ENCODE measurements around the gene WDR31. TPM values are rescaled to one million over a fixed set of nuclear protein-coding genes. Genes with fewer than 3 reads are reported as not detected.

The WDR31 gene
- polyA plus RNA-seq, 1 donor (not counting 4 experiments of a cell fraction or from before 2014, with no cell fraction given): 0.94 TPM

DNA sequence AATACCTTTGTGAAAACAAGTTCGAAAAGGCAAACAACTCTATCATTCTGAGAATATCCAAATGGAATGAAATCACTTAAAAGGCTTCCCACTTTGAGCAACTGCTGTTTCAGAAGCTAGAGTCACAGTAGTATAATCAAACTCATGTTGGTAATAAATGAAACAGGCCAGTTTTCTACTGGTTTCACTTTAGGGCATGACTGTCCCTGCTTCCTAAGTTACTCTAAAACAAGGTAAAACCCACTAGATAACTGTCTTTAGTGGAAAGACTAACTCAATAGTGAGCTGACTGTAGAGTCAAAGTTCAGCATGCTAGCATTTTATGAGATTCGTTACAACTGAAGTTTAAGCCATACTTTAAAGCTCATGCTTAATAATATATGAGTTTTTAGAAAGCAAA lies 70.7 kb downstream of the WDR31 start:
- no peaks in the 10 kb centered on the region for H3K9me3 ChIP-seq (ENCODE audit: control insufficient read depth, low read depth, low read length)
- H3K79me2 ChIP-seq (ENCODE audit: control insufficient read depth, insufficient read depth, low read length): peaks cover 2% of the 10 kb centered on the region
- H3K9me1 ChIP-seq (ENCODE audit: control insufficient read depth, extremely low read depth, insufficient read depth, low read length): no peaks in the 10 kb centered on the region
- H2AFZ ChIP-seq (ENCODE audit: control insufficient read depth, low read length): no peak overlapping the region
- DNase-seq (ENCODE audit: low read depth, low spot score) (no peak), FAIRE-seq (no peak)
- H3K27me3 ChIP-seq (ENCODE audit: control insufficient read depth, extremely low read depth, insufficient read depth, low read length): no peaks in the 10 kb centered on the region
- H3K4me2 ChIP-seq (ENCODE audit: control insufficient read depth, extremely low read depth, insufficient read depth, low read depth, low read length): no peak overlapping the region
- H3K4me1 ChIP-seq (ENCODE audit: control insufficient read depth, extremely low read depth, insufficient read depth, low read length): no peaks in the 10 kb centered on the region
- no peak overlapping the region for H3K27ac ChIP-seq (ENCODE audit: control insufficient read depth, insufficient read depth, low read length)
- no peaks in the 10 kb centered on the region for H4K20me1 ChIP-seq (ENCODE audit: control insufficient read depth, extremely low read depth, insufficient read depth, low read length)
- peaks cover 15 to 28% of the 10 kb centered on the region in 2 experiments for H3K36me3 ChIP-seq (ENCODE audit: control insufficient read depth in 2 of 2, extremely low read depth in 1 of 2, insufficient read depth in 2 of 2, low read length in 2 of 2)
- no peak overlapping the region for H3K9ac ChIP-seq (ENCODE audit: control insufficient read depth, extremely low read depth, insufficient read depth, low read length)
- dilution Hi-C loops (cut with MboI; ENCODE audit: extremely low pct_ligation_motif_present, low sequenced_read_pairs): no loop called here
- no peak for TF ChIP-seq EZH2 (IDR thresholded peaks at IDR 0.05; ENCODE audit: low read length)
- TF ChIP-seq, protein P1, sequence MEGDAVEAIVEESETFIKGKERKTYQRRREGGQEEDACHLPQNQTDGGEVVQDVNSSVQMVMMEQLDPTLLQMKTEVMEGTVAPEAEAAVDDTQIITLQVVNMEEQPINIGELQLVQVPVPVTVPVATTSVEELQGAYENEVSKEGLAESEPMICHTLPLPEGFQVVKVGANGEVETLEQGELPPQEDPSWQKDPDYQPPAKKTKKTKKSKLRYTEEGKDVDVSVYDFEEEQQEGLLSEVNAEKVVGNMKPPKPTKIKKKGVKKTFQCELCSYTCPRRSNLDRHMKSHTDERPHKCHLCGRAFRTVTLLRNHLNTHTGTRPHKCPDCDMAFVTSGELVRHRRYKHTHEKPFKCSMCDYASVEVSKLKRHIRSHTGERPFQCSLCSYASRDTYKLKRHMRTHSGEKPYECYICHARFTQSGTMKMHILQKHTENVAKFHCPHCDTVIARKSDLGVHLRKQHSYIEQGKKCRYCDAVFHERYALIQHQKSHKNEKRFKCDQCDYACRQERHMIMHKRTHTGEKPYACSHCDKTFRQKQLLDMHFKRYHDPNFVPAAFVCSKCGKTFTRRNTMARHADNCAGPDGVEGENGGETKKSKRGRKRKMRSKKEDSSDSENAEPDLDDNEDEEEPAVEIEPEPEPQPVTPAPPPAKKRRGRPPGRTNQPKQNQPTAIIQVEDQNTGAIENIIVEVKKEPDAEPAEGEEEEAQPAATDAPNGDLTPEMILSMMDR (optimal IDR thresholded peaks at IDR 0.05 in 1 of 3, IDR thresholded peaks at IDR 0.05 in 1 of 3, conservative IDR thresholded peaks at IDR 0.05 in 1 of 3; ENCODE audit: extremely low read depth in 1 of 3, insufficient read depth in 2 of 3, low read length in 3 of 3): no peak
- H3K4me3 ChIP-seq (ENCODE audit: control insufficient read depth in 2 of 3, extremely low read depth in 1 of 3, insufficient read depth in 2 of 3, low read depth in 1 of 3, low read length in 3 of 3): no peak overlapping the region

DNA sequence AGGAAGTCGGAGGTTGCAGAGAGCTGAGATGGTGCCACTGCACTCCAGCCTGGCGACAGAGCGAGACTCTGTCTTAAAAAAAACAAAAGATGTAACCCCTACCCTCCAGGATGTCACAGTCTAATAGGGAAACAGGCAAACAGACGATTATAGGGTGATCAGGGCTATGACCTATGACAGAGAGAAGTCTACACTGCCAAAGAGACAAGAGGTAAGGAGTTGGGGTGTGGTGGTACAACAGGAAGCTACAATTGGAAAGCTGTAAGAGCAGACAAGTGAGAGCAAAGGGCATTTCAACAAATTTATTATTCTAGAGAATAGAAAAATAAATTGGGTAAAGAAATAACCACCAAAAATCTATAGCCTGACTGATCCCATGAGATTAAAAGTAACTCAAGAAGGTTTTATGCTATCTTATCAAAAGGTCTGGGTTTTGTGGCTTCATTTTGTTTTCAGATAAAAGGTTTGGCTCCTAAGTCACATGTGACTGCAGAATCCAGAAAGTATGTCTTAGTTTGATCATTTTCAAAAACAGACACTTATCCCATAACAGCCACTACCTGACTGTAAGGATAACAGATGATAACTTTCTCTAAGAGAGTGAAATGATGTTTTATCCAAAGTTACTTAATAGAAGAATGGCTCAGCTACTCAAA lies 72.0 kb downstream of the WDR31 start:
- no peak overlapping the region for H3K9ac ChIP-seq (ENCODE audit: control insufficient read depth, extremely low read depth, insufficient read depth, low read length)
- peaks cover 14 to 24% of the 10 kb centered on the region in 2 experiments for H3K36me3 ChIP-seq (ENCODE audit: control insufficient read depth in 2 of 2, extremely low read depth in 1 of 2, insufficient read depth in 2 of 2, low read length in 2 of 2)
- H3K4me1 ChIP-seq (ENCODE audit: control insufficient read depth, extremely low read depth, insufficient read depth, low read length): no peaks in the 10 kb centered on the region
- no peak overlapping the region for H3K4me3 ChIP-seq (ENCODE audit: control insufficient read depth in 2 of 3, extremely low read depth in 1 of 3, insufficient read depth in 2 of 3, low read depth in 1 of 3, low read length in 3 of 3)
- H4K20me1 ChIP-seq (ENCODE audit: control insufficient read depth, extremely low read depth, insufficient read depth, low read length): no peaks in the 10 kb centered on the region
- no peaks in the 10 kb centered on the region for H3K79me2 ChIP-seq (ENCODE audit: control insufficient read depth, insufficient read depth, low read length)
- no peaks in the 10 kb centered on the region for H3K9me3 ChIP-seq (ENCODE audit: control insufficient read depth, low read depth, low read length)
- H3K27me3 ChIP-seq (ENCODE audit: control insufficient read depth, extremely low read depth, insufficient read depth, low read length): no peaks in the 10 kb centered on the region
- dilution Hi-C loops (cut with MboI; ENCODE audit: extremely low pct_ligation_motif_present, low sequenced_read_pairs): no loop called here
- H3K9me1 ChIP-seq (ENCODE audit: control insufficient read depth, extremely low read depth, insufficient read depth, low read length): no peaks in the 10 kb centered on the region
- FAIRE-seq: no peak
- TF ChIP-seq, protein P1 (optimal IDR thresholded peaks at IDR 0.05 in 1 of 3, IDR thresholded peaks at IDR 0.05 in 1 of 3, conservative IDR thresholded peaks at IDR 0.05 in 1 of 3; ENCODE audit: extremely low read depth in 1 of 3, insufficient read depth in 2 of 3, low read length in 3 of 3): no peak
- no peak for TF ChIP-seq EZH2 (IDR thresholded peaks at IDR 0.05; ENCODE audit: low read length)
- no peak overlapping the region for H3K27ac ChIP-seq (ENCODE audit: control insufficient read depth, insufficient read depth, low read length)
- no peak overlapping the region for H3K4me2 ChIP-seq (ENCODE audit: control insufficient read depth, extremely low read depth, insufficient read depth, low read depth, low read length)
- no peak overlapping the region for H2AFZ ChIP-seq (ENCODE audit: control insufficient read depth, low read length)
- no peak for DNase-seq (ENCODE audit: low read depth, low spot score)

Measured in keratinocyte (primary cell).